Epithelial cell of esophagus (primary cell): ENCODE data around the gene TBX18.

Experiments
- DNase-seq: peaks from one replicate; pipeline ENCODE4 v3.0.0; 2010; ENCODE audit warnings: low read depth
- H3K4me3 ChIP-seq: 2 replicates; pipeline ENCODE4 v1.5.1; 2011; ENCODE audit warnings: mild to moderate bottlenecking, low read length, control low read depth
- CTCF ChIP-seq: IDR thresholded peaks from 2 replicates; pipeline ENCODE4 v1.5.1; 2011; ENCODE audit warnings: low read depth, mild to moderate bottlenecking, low read length, control low read depth, inconsistent platforms; ENCODE audit not compliant: insufficient read depth; ENCODE audit errors: missing control alignments

Gene TBX18

GRCh38 chr6:84639396-84639795 lies 125.0 kb downstream of the TBX18 start:
- DNase-seq = peak; percentile 54
- TF ChIP-seq CTCF = no peak
- no peak overlapping the region for H3K4me3 ChIP-seq

GRCh38 chr6:84638286-84638685 lies 126.1 kb downstream of the TBX18 start:
- TF ChIP-seq CTCF = no peak
- H3K4me3 ChIP-seq = no peak overlapping the region
- no peak for DNase-seq
